ENCODE measurements around the gene NFIX. TPM values are rescaled to one million over a fixed set of nuclear protein-coding genes. Genes with fewer than 3 reads are reported as not detected.

Gene NFIX
- total and polyA plus RNA-seq, 2 of the 13 experiments (the other 11 are each of a cell fraction or from before 2014, with no cell fraction given): 3.4 to 5.4 TPM

DNA sequence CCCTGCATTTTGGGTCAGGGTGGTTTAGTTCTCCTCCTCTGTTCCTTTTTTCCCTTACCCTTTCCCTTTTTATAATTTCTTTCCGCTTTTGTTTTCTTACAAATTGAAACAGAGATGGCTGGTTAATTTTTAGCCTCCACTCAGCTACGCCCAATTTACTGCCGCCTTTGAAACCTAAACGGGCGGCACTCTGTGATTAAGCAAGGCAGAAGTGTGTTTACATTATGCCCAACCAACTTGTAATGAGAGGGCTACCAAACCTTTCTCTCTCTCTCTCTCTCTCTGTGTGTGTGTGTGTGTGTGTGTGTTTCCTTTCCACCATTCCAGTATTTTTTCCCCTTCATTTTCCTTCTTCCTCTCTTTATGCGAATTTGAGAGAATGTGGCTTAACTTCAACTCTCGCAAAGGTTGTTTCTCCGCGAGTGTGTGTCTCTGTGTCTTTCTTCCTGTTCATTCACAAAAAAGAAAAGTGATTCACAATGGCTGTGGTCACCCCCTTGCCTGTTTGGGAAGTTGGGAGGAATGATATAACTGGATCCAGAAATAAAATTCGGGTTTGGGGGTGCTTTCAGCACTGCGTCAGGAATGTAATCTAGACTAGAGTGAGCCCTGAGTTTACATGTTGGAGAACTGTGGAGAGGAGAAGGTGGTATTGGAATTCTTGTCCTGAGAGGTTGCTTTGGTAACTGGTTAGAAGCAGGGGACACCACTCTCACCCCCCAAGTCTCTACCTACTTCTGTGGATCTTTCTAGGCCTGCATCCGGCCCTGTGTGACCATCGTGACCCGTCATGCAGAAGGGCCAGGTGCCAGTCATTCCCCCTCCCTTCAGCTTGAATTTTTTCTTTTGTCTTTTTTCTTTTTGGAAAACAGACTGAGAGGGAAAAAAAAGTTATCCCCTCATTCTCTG is 31.4 kb downstream of the NFIX start (continued):
- TF ChIP-seq ZKSCAN8 (CRISPR knock-in tag; IDR thresholded peaks at IDR 0.05; ENCODE audit: borderline replicate concordance) (peak; percentile 92; the same call in 1 of the 2 replicates), HNF4G (IDR thresholded peaks at IDR 0.05; ENCODE audit: borderline replicate concordance, low read depth, low read length) (peak; percentile 23; the same call in 1 of the 2 replicates), HNF4G (CRISPR knock-in tag; IDR thresholded peaks at IDR 0.05; ENCODE audit: borderline replicate concordance, low read depth) (no peak), SMAD9 (CRISPR knock-in tag; IDR thresholded peaks at IDR 0.05) (no peak), NBN (conservative IDR thresholded peaks at IDR 0.05) (no peak), MXI1 (IDR thresholded peaks at IDR 0.05; ENCODE audit: borderline replicate concordance, low read depth, low read length) (peak; percentile 33; the same call in 1 of the 3 replicates)
- TF ChIP-seq, protein P1, sequence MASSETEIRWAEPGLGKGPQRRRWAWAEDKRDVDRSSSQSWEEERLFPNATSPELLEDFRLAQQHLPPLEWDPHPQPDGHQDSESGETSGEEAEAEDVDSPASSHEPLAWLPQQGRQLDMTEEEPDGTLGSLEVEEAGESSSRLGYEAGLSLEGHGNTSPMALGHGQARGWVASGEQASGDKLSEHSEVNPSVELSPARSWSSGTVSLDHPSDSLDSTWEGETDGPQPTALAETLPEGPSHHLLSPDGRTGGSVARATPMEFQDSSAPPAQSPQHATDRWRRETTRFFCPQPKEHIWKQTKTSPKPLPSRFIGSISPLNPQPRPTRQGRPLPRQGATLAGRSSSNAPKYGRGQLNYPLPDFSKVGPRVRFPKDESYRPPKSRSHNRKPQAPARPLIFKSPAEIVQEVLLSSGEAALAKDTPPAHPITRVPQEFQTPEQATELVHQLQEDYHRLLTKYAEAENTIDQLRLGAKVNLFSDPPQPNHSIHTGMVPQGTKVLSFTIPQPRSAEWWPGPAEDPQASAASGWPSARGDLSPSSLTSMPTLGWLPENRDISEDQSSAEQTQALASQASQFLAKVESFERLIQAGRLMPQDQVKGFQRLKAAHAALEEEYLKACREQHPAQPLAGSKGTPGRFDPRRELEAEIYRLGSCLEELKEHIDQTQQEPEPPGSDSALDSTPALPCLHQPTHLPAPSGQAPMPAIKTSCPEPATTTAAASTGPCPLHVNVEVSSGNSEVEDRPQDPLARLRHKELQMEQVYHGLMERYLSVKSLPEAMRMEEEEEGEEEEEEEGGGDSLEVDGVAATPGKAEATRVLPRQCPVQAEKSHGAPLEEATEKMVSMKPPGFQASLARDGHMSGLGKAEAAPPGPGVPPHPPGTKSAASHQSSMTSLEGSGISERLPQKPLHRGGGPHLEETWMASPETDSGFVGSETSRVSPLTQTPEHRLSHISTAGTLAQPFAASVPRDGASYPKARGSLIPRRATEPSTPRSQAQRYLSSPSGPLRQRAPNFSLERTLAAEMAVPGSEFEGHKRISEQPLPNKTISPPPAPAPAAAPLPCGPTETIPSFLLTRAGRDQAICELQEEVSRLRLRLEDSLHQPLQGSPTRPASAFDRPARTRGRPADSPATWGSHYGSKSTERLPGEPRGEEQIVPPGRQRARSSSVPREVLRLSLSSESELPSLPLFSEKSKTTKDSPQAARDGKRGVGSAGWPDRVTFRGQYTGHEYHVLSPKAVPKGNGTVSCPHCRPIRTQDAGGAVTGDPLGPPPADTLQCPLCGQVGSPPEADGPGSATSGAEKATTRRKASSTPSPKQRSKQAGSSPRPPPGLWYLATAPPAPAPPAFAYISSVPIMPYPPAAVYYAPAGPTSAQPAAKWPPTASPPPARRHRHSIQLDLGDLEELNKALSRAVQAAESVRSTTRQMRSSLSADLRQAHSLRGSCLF (CRISPR knock-in tag; IDR thresholded peaks at IDR 0.05; ENCODE audit: borderline replicate concordance): no peak
- TF ChIP-seq, protein P2, sequence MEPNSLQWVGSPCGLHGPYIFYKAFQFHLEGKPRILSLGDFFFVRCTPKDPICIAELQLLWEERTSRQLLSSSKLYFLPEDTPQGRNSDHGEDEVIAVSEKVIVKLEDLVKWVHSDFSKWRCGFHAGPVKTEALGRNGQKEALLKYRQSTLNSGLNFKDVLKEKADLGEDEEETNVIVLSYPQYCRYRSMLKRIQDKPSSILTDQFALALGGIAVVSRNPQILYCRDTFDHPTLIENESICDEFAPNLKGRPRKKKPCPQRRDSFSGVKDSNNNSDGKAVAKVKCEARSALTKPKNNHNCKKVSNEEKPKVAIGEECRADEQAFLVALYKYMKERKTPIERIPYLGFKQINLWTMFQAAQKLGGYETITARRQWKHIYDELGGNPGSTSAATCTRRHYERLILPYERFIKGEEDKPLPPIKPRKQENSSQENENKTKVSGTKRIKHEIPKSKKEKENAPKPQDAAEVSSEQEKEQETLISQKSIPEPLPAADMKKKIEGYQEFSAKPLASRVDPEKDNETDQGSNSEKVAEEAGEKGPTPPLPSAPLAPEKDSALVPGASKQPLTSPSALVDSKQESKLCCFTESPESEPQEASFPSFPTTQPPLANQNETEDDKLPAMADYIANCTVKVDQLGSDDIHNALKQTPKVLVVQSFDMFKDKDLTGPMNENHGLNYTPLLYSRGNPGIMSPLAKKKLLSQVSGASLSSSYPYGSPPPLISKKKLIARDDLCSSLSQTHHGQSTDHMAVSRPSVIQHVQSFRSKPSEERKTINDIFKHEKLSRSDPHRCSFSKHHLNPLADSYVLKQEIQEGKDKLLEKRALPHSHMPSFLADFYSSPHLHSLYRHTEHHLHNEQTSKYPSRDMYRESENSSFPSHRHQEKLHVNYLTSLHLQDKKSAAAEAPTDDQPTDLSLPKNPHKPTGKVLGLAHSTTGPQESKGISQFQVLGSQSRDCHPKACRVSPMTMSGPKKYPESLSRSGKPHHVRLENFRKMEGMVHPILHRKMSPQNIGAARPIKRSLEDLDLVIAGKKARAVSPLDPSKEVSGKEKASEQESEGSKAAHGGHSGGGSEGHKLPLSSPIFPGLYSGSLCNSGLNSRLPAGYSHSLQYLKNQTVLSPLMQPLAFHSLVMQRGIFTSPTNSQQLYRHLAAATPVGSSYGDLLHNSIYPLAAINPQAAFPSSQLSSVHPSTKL (CRISPR knock-in tag; IDR thresholded peaks at IDR 0.05): peak; percentile 92
- TF ChIP-seq, protein P3, sequence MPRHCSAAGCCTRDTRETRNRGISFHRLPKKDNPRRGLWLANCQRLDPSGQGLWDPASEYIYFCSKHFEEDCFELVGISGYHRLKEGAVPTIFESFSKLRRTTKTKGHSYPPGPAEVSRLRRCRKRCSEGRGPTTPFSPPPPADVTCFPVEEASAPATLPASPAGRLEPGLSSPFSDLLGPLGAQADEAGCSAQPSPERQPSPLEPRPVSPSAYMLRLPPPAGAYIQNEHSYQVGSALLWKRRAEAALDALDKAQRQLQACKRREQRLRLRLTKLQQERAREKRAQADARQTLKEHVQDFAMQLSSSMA (CRISPR knock-in tag; IDR thresholded peaks at IDR 0.05): no peak
- TF ChIP-seq, protein P4, sequence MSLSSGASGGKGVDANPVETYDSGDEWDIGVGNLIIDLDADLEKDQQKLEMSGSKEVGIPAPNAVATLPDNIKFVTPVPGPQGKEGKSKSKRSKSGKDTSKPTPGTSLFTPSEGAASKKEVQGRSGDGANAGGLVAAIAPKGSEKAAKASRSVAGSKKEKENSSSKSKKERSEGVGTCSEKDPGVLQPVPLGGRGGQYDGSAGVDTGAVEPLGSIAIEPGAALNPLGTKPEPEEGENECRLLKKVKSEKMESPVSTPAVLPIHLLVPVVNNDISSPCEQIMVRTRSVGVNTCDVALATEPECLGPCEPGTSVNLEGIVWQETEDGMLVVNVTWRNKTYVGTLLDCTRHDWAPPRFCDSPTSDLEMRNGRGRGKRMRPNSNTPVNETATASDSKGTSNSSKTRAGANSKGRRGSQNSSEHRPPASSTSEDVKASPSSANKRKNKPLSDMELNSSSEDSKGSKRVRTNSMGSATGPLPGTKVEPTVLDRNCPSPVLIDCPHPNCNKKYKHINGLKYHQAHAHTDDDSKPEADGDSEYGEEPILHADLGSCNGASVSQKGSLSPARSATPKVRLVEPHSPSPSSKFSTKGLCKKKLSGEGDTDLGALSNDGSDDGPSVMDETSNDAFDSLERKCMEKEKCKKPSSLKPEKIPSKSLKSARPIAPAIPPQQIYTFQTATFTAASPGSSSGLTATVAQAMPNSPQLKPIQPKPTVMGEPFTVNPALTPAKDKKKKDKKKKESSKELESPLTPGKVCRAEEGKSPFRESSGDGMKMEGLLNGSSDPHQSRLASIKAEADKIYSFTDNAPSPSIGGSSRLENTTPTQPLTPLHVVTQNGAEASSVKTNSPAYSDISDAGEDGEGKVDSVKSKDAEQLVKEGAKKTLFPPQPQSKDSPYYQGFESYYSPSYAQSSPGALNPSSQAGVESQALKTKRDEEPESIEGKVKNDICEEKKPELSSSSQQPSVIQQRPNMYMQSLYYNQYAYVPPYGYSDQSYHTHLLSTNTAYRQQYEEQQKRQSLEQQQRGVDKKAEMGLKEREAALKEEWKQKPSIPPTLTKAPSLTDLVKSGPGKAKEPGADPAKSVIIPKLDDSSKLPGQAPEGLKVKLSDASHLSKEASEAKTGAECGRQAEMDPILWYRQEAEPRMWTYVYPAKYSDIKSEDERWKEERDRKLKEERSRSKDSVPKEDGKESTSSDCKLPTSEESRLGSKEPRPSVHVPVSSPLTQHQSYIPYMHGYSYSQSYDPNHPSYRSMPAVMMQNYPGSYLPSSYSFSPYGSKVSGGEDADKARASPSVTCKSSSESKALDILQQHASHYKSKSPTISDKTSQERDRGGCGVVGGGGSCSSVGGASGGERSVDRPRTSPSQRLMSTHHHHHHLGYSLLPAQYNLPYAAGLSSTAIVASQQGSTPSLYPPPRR (CRISPR knock-in tag; IDR thresholded peaks at IDR 0.05; ENCODE audit: borderline replicate concordance): peak; percentile 91
- TF ChIP-seq, protein P5, sequence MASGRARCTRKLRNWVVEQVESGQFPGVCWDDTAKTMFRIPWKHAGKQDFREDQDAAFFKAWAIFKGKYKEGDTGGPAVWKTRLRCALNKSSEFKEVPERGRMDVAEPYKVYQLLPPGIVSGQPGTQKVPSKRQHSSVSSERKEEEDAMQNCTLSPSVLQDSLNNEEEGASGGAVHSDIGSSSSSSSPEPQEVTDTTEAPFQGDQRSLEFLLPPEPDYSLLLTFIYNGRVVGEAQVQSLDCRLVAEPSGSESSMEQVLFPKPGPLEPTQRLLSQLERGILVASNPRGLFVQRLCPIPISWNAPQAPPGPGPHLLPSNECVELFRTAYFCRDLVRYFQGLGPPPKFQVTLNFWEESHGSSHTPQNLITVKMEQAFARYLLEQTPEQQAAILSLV (CRISPR knock-in tag; IDR thresholded peaks at IDR 0.05; ENCODE audit: borderline replicate concordance): no peak
